GM20000 (cell line): ENCODE data around the gene LYRM4.

Experiments used
- DNase-seq: peaks from one replicate; pipeline ENCODE4 v3.0.0; 2012; ENCODE audit warnings: low spot score
- CTCF ChIP-seq: IDR thresholded peaks from 2 replicates; pipeline ENCODE4 v1.5.1; 2012; ENCODE audit warnings: mild to moderate bottlenecking, control low read depth; ENCODE audit errors: extremely low read depth, missing control alignments

Gene LYRM4

GRCh38 chr6:5167501-5167900, 93.2 kb downstream of the LYRM4 start:
- no peak for TF ChIP-seq CTCF
- DNase-seq, result no peak

DNA sequence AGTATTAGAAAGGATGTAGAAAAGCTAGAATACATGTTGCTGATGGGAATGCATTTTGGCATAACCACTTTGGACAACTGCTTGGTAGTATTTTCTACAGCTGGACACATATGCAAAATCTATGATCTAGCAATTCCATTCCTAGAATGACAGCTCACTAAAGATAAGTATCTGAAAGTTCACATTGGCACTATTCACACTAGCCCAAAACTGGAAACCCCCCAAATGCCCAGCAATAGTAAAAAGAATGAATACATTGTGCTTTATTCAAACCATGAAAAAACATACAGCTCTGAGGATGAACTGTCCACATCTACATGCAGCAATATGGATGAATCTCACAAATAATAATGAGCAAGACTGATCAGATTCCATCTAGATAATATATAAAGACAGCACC, 96.7 kb downstream of the LYRM4 start:
- no peak for DNase-seq
- no peak for TF ChIP-seq CTCF

DNA sequence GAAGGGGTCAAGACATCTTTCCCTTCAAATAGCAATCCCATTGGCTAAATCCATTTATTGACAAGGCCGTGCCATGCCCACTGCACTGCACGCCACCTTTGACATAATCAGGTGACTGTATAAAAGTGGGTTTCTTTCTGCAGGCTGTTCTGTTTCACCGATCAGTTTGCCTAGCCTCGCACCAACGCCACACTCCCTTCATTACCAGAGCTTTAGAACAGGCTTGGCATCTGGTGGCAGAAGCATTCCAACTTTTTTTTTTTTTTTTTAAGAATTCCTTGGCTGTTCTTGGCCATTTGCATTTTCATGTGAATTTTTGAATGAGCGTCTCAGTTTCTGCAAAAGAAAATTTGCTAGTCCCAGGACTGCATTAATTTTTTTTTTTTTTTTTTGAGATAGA, 97.5 kb downstream of the LYRM4 start:
- TF ChIP-seq CTCF, result no peak

GRCh38 chr6:5162355-5162754, 98.4 kb downstream of the LYRM4 start:
- DNase-seq, result no peak
- TF ChIP-seq CTCF, result no peak

More for the DNA sequence above, 97.5 kb downstream of the LYRM4 start:
- DNase-seq, result no peak

GRCh38 chr6:5160206-5160605, 100.5 kb downstream of the LYRM4 start:
- no peak for TF ChIP-seq CTCF
- DNase-seq, result no peak

DNA sequence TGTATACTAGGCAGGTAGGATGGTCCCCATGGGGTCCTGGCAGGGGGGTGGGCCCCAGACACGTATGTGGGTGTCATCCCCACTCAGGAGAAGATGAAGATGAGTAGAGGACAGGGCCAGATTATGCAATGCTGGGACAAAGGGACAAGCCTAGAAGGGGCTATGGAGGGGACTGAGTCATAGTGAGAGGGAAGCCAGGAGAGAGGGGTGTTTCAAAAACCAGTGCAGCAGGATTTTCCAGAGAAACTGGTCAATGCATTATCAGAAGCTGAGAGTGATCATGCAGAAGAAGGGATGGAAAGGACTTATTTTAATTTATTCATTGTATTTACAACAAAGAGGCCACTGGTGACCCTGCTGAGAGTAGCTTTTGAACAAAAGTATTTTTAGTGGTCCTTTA, 101.6 kb downstream of the LYRM4 start:
- DNase-seq, result no peak
- TF ChIP-seq CTCF, result no peak

DNA sequence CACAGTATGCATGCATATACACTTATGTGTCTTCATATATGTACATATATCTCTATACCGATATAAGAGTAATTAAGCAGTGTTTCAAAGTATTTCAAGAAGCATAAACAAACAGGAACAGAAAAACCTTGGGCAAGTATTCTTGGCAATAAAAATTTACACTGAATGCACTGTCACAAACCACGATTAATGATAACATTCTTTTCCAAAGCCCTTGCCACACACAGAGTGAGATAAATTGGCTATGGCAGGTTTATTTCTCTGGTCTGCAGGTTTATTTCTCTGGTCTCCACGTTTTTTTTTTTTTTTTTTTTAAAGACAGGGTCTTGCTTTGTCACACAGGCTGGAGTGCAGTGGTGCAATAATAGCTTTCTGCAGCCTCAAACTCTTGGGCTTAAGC, 102.6 kb downstream of the LYRM4 start:
- no peak for TF ChIP-seq CTCF
- DNase-seq, result no peak
